C1 segment of cervical spinal cord (tissue), 14 donors: ENCODE results near the gene SNED1.

Experiments used
- DNase-seq, 14 donors: peaks; one replicate each; lab custom pipeline; 2025; lab: John Stamatoyannopoulos, UW

SNED1 gene

GRCh38 chr2:240991378-240992263, 6.8 kb upstream of the SNED1 start:
- peak in 5 of 14 donors; percentile 13 to 87 (median 39) for DNase-seq

- DNase-seq = no peak
Observed at GRCh38 chr2:240992572-240993291, 5.7 kb upstream of the SNED1 start.

GRCh38 chr2:240993446-240994170, 4.8 kb upstream of the SNED1 start:
- DNase-seq = no peak

- DNase-seq = no peak
Observed at GRCh38 chr2:240994171-240994896, 4.1 kb upstream of the SNED1 start.

GRCh38 chr2:240995041-240996021, 3.1 kb upstream of the SNED1 start:
- no peak for DNase-seq

GRCh38 chr2:240996161-240996833, 2.1 kb upstream of the SNED1 start:
- no peak for DNase-seq

GRCh38 chr2:240996834-240997140, 1.6 kb upstream of the SNED1 start:
- no peak for DNase-seq

- DNase-seq = no peak
Observed at GRCh38 chr2:240997141-240997855, 1.1 kb upstream of the SNED1 start.

- DNase-seq = no peak
Observed at GRCh38 chr2:240998706-240998994, 232 bp downstream of the SNED1 start.

GRCh38 chr2:240998995-240999791, 775 bp downstream of the SNED1 start:
- no peak for DNase-seq

GRCh38 chr2:240999873-241000541, 1.6 kb downstream of the SNED1 start:
- no peak for DNase-seq

- DNase-seq = no peak
Observed at GRCh38 chr2:241000831-241001321, 2.5 kb downstream of the SNED1 start.

- no peak for DNase-seq
Observed at GRCh38 chr2:241001413-241002274, 3.2 kb downstream of the SNED1 start.

- no peak for DNase-seq
Observed at GRCh38 chr2:241002275-241003046, 4.0 kb downstream of the SNED1 start.

GRCh38 chr2:241003047-241003360, 4.6 kb downstream of the SNED1 start:
- no peak for DNase-seq

- DNase-seq = no peak
Observed at GRCh38 chr2:241003369-241003768, 5.0 kb downstream of the SNED1 start.
